CD4-positive, alpha-beta T cell treated with Interleukin-17A for 4 hours (primary cell): ENCODE measurements around the gene ADAMTS5.

Experiments used
- DNase-seq: peaks from one replicate; pipeline ENCODE4 v3.0.0-alpha.2; 2020; ENCODE audit warnings: mixed read lengths

The ADAMTS5 gene

DNA sequence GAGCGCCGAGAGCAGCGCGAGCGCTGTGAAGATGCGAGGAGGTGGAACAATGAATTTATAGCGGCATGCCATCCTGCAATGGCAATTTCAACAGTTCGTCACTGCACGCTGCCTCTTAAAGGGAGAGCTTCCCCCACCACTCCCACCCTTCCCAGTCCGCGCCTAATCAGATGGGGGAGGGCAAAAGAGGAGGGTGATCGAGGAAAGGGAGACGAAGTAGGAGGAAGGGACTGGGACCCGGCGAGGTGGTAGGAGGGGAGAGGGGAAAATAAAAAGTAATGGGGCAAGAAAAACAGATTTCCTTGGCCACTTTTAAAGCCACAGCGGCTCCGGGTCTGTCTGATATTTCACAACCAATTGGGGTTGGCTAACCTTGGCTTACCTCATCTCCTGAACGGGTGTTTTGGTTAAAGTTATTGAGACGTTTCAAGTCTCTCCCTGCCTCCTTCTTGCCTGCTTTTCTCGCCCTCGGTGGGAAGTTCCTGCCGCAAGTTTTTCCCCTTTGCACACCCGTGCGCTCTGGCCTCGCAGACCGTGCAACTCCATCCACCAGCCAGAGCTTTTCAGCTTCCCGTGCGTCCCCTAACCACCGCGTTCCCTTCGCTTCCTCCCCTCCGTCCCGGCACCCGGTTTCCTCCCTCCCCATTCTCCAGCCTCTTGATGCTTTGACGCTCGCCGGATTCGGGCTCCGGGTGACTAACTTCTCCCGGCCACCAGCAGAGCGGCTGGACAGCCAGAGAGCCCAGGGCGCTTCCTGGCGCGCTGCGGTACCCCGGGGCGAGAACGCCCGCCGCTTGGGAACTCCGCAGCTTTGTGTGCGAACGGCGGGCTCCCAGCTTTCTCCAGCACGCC, at the start of gene ADAMTS5:
TSS of gene ADAMTS5 (minus strand) at position 27 of the 852 bp plus-strand sequence. CDS start 697 bp downstream, outside the sequence.
- no peak for DNase-seq

DNA sequence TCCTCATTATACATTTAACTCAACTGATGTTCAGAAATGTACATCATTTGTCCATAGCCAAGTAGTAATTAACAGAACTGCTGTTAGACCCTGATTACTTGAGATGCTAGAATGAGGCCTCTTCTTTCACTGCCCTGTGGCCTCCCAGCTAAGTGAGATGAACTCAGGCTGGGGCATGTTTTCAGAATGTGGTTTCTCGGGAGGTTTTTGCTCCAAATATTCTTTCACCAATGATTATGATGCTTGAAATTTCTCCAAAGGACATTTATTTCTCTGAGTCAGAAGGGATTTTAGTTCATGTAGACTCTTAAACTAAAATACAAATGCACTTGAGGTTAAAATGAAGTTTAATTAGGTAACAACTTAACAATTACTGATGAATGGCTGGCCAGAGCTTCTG, 34.6 kb upstream of the ADAMTS5 start:
- DNase-seq, result no peak

DNA sequence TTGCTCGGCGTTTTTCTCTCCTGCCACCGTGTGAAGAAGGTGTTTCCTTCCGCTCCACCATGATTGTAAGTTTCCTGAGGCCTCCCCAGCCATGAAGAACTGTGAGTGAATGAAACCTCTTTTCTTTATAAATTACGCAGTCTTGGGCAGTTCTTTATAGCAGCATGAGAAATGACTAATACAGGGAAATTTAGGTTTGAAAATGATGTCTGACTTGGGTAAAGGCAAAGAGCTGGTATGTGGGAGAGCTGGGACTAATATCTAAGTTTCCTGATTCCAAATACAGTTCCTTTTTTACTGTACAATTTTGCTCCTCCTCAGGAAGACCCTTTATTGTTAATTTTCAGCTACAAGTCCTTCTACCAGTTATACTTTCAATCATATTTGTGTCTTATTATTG, 16.7 kb upstream of the ADAMTS5 start:
- no peak for DNase-seq

DNA sequence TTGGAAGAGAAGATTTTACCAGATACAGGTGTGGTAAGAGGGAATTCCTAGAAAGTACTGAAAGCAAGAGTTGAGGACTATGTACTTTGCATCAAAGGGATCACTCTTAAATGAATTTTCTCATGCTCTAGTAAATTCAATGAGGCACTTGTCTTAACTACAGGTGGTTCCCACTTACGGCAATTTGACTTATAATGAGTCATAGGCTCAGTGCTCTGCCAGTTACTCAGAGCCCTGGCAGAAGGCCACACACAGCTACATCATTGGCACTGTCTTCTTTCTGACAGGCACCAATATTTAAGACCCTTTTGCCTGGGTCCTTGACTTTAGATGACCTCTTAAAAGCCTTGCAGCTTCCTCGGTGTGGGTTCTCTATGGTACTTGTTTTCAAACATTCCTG, 15.9 kb upstream of the ADAMTS5 start:
- no peak for DNase-seq

DNA sequence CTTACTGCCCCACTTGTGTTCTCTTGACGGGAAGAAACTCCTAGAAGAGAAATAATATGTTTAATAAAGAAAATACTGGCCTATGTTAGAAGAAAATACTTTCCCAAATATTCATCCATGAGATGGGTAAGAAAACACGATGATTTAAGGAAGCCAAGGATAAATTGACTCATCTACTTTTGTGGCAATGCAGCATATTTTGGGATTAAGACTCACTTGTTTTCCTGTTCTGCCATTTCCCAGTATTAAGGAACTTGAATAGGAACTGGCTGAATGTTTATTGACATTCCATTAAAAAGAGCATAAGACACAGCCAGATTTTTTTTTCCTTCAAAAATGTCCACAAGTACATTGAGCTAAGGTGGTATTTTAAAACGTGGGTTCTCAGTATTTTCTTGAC, 10.9 kb upstream of the ADAMTS5 start:
- DNase-seq, result no peak

DNA sequence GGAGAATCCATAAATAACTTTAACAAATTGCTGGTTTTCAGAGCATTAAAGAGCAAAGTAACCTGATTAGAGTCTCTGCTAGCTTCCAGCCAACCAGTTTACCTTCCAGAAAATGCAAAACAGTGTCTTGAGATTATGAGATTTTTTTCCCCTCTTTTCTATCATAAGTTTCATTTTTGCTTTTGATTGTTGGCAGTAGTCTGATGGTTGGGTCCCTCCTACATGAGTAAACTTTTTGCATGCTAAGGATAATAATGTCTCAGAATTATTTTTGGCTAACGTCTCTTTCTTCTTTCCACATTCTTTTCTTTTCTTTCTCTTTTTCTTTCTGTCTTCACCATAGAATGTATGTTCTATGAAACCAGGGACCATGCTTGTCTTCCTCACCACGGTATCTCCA, 6.3 kb upstream of the ADAMTS5 start:
- no peak for DNase-seq

DNA sequence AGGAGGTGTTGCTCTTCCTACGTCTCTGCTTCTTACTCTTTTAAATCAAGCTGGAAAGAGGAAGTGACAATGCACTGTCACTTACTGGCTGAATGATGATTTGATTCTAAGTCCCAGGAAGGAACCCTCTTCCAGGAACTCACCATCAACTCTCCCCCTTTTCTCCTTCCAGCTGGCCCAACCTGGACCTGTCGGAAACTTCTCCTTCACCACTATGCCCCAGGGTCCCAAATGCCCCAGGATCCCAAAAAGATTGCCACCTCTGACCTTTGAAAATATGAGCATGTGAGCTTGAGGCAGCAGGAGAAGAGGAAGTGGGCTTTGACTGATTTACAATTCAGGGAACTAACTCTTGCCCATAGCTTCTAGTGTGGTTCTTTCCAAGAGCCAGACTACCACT, 5.3 kb upstream of the ADAMTS5 start:
- no peak for DNase-seq

DNA sequence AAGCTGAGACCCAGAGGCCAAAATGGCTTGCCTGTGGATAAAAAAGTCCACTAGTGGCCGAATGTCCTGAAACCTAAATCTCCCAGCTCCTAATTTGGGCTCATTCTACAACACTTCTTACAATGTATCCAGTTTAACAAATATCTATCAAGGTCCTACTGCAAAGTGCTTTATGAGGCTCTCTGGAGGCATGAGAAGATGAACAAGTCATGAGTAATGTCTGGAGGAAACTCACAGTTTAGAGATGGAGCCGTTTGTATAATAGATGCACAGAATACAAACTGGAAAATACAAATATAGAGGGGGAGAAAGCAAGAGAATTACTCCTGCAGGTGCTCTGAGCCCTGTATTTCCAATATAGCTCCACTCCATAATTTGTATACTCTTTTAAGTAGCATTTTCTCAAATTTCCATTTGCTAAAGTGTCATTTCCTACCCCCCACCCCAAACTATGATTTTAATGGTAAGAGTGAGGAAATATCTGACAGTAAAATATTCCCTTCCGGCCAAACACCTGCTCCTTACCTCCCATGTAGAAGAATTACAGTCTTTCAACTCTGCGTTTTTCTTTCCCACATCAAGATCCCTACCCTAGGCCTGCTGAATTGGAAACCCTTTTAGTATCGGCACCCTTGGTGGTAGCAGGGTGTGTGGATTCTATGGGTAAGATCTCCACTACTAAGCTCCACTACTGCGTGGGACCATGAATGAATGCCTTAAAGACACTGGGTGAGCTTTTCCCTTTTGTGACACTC, 3.3 kb upstream of the ADAMTS5 start:
- no peak for DNase-seq

DNA sequence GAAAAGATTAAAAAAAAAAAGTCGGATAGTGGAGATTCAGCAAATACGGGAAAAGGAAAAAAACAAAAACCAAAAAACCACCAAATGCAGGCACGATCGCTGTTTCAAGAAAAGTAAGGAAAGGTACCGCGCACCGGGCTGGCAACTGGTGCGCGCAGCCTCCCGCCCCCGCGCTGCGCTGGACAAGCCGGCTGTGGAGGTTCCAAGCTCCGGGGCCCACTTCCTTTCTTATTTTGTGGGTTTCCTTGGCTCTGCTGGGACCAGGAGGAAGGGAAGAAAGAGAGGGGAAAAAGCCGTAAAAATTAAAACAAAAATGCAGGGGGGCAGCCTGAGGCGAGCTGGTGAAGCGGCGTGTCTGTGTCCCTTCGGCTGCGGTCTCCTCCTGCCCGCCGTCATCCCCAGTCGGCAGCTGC, 233 bp downstream of the ADAMTS5 start:
- DNase-seq, result no peak

DNA sequence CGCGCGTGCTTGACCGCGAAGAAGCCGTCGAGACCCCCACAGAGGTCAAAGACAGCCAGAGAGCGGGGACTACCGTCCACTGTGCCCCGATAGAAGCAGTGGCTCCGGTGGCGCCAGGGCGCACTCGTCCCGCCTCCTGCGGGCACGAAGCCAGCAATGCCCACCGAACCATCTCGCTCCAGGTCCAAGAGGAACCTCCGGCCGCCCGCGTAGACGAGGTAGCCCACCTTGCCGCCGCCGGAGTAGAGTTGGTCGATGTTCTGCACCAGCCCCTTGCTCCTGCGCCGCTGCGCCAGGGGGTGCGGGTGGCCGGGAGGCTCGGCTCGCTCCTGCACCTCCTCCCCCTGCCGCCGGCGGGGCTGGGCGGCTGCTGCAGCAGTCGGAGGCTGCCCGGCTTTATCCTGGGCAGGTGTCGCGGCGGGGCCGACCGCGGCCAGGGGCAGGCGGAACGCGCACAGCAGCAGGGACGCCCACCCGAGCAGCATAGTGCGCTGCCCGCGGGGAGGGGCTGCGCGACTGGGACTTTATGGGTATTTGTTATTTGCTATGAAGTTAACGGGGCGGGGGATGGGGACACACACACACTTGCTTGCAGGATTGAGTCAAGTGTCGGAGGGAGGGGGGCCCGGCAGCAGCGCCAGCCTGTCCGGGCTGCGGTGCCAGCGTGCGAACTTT, 844 bp downstream of the ADAMTS5 start:
- DNase-seq, result no peak

DNA sequence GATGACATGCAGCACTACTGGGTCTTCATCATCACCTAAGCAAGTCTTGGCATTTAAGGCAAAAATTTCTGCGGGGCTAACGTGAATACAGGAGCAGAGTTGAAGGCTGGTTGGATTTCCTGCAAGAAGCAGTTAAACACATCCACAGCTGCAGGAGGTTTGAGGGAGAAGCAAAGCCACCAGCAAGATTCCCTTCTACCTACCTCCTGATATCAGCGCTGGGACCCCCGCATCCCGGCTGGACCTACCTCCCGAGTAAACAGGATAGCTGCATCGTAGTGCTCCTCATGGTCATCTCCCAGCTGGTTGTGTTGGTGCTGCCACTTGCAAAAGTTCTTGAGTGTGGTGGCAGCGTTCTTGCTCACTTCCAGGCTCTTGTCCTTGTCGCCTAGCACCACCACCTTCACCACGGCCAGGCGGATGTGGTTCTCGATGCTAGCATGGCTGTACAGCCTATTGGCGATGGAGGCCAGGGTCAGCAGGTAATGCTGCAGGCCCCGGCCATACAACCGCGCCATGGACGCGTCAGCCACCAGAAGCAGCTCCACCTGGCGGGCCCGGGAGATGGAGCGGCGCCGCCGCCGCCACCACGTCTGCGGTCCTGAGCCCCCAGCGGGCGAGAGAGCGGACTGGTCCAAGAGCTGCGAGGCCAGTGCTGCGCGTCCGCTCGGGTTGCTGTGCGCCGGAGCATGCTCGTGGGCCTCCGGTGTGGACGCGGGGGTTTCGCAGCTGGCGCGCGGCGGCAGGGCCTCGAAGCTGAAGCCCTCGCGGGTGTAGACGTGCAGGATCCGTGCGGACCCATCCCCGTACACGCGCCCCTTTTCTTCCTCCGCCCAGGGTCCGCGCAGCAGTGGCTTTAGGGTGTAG, 1.6 kb downstream of the ADAMTS5 start:
- DNase-seq, result no peak

DNA sequence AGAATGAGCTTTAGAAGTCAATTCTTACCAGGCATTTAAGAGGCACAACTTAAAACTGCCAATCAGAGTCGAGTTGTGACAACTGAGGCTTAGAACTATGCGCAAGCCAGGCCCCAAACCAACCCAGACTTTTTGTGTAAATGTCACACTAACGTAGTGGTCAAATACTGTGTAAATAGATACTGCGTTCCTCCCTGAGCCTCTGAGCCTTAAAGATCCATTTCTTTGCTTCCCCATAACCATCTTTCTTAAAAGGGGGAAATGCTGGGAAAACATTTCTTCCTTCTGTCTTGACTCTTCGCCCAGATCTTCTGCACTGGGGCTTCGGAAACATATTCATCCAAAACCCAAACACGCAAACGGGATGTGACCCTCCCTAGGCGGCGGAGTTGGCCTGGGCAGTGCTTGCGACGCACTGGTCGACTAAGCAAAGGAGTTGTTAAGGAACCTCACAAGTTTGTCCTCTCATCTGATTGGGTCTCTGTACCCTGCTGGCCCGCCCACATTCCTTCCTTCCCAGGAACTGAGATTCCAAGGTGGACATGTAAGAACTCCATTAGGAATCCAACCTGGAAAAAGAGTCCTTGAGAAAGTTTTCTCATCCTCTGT, 2.6 kb downstream of the ADAMTS5 start:
- no peak for DNase-seq

DNA sequence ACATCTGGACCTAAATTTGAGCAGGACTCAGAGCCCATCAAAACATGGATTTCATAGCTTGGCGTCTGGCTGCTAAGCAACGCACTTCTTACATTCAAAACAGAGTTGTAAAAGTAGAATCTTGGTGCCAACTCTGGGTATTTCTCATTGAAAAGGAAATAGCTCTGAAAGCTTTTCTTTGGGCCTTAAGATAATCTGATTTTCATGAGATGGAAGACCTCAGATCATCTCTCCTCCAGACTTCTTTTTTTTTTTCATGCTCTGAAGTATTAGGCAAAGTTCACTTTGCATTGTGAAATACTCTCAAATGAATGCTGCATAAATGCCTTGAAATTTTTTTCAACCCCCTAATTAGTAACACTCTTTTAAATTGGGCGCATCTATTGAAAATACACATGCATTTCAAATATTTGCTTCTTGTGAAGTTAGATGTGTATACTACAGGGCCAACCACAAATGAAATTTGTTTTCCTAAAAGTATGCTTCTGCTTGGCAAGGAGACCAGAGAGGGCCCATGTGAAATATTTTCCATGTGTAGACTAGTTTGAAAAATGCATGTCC, 4.2 kb downstream of the ADAMTS5 start:
- no peak for DNase-seq

DNA sequence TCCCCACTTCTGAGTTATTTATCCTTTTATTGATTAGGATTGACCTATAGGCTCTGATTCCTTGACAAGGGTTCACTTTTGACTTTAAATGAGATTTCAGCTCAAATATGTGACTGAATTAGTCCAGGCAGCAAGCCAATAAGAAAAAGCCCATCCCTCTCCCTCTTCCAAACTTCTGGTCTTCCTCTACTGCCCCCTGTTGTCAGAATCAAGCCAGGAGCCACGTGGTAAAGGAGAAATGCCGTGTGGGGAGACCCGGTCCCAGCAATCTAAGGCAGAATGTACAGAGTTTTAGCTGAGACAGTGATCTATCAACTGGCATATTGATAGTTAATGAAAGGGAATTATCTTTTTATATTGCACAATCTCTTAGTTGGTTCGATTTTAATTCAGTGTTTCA, 5.2 kb downstream of the ADAMTS5 start:
- no peak for DNase-seq

DNA sequence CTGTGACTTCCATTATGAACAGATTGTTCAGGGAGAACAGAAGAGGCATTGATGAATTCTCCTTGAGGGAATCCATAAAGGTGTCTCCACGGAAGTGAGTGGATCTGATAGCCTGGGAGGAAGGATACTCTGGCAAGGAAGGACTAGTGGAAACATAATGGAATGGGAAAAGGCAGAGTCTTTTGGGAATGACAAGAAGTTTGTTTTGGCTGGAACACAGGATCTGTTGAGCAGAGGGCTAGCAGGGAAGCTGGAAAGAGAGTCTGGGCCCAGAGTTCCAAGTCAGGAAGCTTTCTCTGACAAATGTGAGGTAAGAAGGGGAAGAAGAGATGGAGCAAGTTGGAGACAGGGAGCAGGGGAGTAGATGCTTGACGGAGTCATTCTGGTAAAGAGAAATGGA, 8.1 kb downstream of the ADAMTS5 start:
- no peak for DNase-seq

DNA sequence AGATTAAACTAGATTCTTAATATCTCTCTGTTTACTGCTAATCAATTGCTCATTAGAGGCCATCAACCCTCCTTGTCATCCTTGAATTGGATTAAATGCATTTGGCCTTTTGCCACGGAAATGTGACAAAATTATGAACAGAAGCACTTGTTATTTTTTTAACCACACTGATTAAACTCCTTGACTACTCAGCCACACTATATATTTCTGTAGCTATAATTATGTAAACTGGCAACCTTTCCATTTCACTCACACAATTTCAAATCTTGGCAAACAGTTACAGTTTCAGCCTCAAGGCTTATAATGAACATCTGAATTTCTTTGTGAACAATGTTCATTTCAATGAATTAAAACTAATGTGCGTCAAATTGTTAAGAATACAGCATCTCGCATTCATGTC, 10.1 kb downstream of the ADAMTS5 start:
- no peak for DNase-seq

DNA sequence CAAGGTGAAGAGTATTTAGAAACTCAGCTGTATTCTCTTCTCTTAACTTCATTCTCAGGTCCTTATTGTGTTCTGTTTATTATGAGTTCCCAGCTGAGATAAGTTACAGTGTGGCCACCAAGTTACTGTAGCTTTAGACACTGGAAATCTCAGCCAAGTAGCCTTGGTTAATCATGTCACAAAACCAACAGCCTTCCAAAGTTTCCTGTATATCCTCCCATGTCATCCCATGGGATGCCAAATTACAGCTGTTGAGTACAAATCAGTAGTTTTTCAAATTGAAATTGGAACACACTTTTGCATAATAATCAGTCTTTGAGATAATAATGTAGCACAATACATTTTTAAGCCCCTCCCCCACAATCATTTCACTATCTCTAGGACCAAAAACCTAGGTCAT, 10.7 kb downstream of the ADAMTS5 start:
- no peak for DNase-seq

DNA sequence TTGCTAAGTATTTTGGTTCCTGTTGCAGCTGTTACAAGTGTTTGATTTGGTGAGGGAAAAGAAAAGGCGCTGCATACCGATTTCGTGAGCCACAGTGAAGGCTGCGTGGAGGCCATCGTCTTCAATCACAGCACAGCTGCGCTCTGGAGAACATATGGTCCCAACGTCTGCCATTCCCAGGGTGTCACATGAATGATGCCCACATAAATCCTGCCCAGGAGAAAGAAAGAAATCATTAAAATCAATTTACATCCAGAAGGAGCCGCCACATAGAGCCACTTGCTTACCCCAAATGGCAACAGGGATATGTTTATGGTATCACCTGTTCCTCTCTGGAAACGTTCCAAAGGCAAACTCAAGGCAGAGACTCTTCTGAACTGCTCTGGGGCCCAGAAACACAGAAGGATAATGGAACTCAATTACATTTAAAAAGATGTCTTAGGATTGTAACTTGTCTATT, 12.2 kb downstream of the ADAMTS5 start:
- DNase-seq, result no peak

DNA sequence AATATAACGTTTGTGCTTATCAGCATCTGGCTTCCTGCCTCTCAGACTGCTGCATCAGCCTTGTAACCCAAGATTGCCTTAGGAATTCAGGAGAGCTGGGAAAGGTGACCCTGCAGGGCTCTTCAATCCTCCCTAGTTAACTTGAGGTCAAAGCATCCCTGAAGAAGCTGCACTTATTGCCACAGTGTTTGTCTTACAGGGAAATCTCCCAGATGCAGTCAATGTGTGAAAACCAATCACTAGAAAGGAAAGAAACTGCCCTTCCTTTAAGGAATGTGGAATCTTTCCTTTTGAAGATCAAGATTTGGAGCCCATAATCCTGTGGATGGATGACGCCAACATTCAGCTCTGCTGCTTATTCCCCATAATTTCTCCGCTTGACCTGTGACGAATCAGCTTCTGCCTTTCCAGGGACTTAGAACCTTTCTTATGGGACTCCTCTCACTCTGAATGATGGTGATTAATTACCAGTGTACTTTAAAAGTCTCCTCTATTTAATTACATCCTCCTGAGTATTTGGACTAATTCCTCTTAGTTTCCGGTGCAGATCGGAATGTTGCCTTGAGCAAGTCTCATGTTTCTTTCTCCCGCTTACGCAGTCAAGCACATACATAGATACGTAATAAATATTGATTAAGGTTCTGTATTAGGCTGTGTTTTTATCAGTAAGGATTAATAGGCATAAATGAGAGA, 14.4 kb downstream of the ADAMTS5 start:
- no peak for DNase-seq

DNA sequence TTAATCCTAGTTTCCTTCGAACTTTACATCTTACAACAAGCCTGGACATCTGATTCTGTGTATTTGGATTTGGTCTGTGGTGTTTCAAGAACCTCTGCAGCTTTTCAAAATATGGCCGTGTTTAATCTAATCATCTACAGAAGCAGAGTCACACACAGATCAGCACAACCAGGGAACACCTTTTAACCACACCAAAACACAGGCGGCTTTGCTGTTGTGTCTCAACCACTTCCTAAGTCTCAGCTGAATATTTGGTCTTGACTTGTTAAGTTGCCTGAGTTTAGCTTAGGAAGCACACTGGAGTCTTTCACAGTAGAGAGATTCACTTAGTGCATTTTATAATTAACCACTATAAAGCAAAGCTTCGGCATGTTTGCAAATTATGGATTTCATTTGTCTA, 17.1 kb downstream of the ADAMTS5 start:
- no peak for DNase-seq

DNA sequence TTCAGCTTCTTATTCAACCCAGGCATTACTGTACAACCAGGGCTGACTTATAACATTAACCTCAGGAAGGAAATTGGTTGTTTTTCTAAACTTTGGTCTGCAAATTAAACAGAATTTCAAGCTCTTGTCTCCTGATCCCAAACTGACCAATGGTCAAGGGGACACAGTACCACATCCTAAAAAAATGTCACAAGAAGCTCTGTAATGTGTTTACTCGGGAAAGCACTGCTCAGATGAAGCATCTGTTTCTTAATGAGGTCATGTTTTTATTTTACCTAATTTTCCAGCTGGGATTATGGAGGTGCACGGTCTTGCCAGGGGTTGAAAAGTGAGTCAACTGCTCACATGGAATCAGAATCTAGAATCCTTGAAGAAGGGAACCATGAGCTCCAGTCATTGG, 18.7 kb downstream of the ADAMTS5 start:
- DNase-seq, result no peak
